HepG2 (cell line): ENCODE results near the gene ALKBH4.
"Not testable (repeated sequence)": the region's sequence is repeated elsewhere in the genome, so short reads cannot be mapped to it uniquely, and the experiment has no call there.

Experiments used
- ETV5 ChIP-seq: IDR thresholded peaks from 2 replicates; pipeline ENCODE4 v1.6.1; 2018; ENCODE audit warnings: missing biosample characterization, missing genetic modification reagents, inconsistent platforms, borderline replicate concordance
- EZH2 ChIP-seq: conservative IDR thresholded peaks from 2 replicates; pipeline ENCODE4 v1.6.1; 2012; ENCODE audit warnings: mild to moderate bottlenecking, low read depth, low read length, moderate library complexity
- FOSL1 ChIP-seq: sonication (generic); formaldehyde crosslinking; IDR thresholded peaks from 2 replicates; pipeline ENCODE4 v1.9.0; 2021; ENCODE audit warnings: missing genetic modification reagents, borderline replicate concordance
- NR2F6 ChIP-seq, 2 experiments: IDR thresholded peaks; 2 replicates each; pipeline ENCODE4 v1.6.1; 2016; ENCODE audit warnings: antibody characterized with exemption in 1 of 2, mild to moderate bottlenecking in 1 of 2
- POLR2A ChIP-seq, 2 experiments: IDR thresholded peaks; 2 replicates each; pipeline ENCODE4 v1.6.1; 2011; ENCODE audit warnings: low read depth in 2 of 2, low read length in 2 of 2, mild to moderate bottlenecking in 1 of 2, moderate library complexity in 1 of 2; ENCODE audit not compliant: insufficient read depth in 1 of 2
- TCF7L2 ChIP-seq: IDR thresholded peaks from 2 replicates; pipeline ENCODE4 v1.6.1; 2011; ENCODE audit warnings: mild to moderate bottlenecking, low read depth, low read length, moderate library complexity
- ZNF747 ChIP-seq: sonication (generic); formaldehyde crosslinking; IDR thresholded peaks from 2 replicates; pipeline ENCODE4 v1.8.1; 2023; ENCODE audit warnings: missing genetic modification reagents, mild to moderate bottlenecking, borderline replicate concordance
- TF ChIP-seq, protein P1 (sequence below): sonication (generic); formaldehyde crosslinking; IDR thresholded peaks from 2 replicates; pipeline ENCODE4 v1.5.0; 2020; ENCODE audit warnings: mild to moderate bottlenecking, missing genetic modification reagents, moderate library complexity
- TF ChIP-seq, protein P2 (sequence below): sonication (generic); formaldehyde crosslinking; IDR thresholded peaks from 2 replicates; pipeline ENCODE4 v1.4.0; 2020; ENCODE audit warnings: missing genetic modification reagents, borderline replicate concordance
- TF ChIP-seq, protein P3 (sequence below): sonication (generic); formaldehyde crosslinking; IDR thresholded peaks from 2 replicates; pipeline ENCODE4 v1.5.0; 2020; ENCODE audit warnings: missing genetic modification reagents
- TF ChIP-seq, protein P4 (sequence below): sonication (generic); formaldehyde crosslinking; IDR thresholded peaks from 2 replicates; pipeline ENCODE4 v1.4.0; 2020; ENCODE audit warnings: missing genetic modification reagents

DNA sequence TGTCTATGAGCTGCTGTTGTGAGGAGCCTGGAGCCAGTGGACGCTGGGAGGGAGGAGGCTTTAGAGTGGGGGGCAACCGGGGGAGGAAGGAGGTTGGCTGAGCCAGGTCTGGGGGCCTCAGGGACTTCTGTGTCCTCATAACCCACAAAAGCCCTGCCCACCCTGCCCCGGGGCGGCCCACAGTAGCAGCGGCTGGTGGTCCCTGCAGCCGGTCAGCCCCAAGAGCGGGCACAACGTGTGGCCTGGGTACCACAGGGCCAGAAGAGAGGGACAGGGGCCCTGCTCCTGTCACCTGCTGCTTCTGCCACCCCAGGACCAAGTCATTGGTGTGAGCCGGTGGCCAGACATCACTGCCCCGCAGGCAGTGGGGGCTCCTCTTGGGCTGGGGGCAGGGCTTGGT lies 17.3 kb upstream of the ALKBH4 start:
- TF ChIP-seq, protein P1, sequence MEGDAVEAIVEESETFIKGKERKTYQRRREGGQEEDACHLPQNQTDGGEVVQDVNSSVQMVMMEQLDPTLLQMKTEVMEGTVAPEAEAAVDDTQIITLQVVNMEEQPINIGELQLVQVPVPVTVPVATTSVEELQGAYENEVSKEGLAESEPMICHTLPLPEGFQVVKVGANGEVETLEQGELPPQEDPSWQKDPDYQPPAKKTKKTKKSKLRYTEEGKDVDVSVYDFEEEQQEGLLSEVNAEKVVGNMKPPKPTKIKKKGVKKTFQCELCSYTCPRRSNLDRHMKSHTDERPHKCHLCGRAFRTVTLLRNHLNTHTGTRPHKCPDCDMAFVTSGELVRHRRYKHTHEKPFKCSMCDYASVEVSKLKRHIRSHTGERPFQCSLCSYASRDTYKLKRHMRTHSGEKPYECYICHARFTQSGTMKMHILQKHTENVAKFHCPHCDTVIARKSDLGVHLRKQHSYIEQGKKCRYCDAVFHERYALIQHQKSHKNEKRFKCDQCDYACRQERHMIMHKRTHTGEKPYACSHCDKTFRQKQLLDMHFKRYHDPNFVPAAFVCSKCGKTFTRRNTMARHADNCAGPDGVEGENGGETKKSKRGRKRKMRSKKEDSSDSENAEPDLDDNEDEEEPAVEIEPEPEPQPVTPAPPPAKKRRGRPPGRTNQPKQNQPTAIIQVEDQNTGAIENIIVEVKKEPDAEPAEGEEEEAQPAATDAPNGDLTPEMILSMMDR (CRISPR knock-in tag), result not testable (repeated sequence)
- TF ChIP-seq ETV5; ZNF747; TCF7L2; NR2F6 (IDR thresholded peaks at IDR 0.05); NR2F6 (CRISPR knock-in tag; IDR thresholded peaks at IDR 0.05); POLR2A (IDR thresholded peaks at IDR 0.05; ENCODE audit: insufficient read depth in 1 of 2, low read depth in 2 of 2, low read length in 2 of 2); FOSL1 (CRISPR knock-in tag); EZH2: not testable (repeated sequence)
- TF ChIP-seq, protein P2, sequence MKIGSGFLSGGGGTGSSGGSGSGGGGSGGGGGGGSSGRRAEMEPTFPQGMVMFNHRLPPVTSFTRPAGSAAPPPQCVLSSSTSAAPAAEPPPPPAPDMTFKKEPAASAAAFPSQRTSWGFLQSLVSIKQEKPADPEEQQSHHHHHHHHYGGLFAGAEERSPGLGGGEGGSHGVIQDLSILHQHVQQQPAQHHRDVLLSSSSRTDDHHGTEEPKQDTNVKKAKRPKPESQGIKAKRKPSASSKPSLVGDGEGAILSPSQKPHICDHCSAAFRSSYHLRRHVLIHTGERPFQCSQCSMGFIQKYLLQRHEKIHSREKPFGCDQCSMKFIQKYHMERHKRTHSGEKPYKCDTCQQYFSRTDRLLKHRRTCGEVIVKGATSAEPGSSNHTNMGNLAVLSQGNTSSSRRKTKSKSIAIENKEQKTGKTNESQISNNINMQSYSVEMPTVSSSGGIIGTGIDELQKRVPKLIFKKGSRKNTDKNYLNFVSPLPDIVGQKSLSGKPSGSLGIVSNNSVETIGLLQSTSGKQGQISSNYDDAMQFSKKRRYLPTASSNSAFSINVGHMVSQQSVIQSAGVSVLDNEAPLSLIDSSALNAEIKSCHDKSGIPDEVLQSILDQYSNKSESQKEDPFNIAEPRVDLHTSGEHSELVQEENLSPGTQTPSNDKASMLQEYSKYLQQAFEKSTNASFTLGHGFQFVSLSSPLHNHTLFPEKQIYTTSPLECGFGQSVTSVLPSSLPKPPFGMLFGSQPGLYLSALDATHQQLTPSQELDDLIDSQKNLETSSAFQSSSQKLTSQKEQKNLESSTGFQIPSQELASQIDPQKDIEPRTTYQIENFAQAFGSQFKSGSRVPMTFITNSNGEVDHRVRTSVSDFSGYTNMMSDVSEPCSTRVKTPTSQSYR (CRISPR knock-in tag), result not testable (repeated sequence)
- TF ChIP-seq, protein P3, sequence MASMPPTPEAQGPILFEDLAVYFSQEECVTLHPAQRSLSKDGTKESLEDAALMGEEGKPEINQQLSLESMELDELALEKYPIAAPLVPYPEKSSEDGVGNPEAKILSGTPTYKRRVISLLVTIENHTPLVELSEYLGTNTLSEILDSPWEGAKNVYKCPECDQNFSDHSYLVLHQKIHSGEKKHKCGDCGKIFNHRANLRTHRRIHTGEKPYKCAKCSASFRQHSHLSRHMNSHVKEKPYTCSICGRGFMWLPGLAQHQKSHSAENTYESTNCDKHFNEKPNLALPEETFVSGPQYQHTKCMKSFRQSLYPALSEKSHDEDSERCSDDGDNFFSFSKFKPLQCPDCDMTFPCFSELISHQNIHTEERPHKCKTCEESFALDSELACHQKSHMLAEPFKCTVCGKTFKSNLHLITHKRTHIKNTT, result not testable (repeated sequence)
- TF ChIP-seq, protein P4, sequence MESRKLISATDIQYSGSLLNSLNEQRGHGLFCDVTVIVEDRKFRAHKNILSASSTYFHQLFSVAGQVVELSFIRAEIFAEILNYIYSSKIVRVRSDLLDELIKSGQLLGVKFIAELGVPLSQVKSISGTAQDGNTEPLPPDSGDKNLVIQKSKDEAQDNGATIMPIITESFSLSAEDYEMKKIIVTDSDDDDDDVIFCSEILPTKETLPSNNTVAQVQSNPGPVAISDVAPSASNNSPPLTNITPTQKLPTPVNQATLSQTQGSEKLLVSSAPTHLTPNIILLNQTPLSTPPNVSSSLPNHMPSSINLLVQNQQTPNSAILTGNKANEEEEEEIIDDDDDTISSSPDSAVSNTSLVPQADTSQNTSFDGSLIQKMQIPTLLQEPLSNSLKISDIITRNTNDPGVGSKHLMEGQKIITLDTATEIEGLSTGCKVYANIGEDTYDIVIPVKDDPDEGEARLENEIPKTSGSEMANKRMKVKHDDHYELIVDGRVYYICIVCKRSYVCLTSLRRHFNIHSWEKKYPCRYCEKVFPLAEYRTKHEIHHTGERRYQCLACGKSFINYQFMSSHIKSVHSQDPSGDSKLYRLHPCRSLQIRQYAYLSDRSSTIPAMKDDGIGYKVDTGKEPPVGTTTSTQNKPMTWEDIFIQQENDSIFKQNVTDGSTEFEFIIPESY (CRISPR knock-in tag), result not testable (repeated sequence)
